ENCODE results near the gene CCDC175.

The CCDC175 gene

DNA sequence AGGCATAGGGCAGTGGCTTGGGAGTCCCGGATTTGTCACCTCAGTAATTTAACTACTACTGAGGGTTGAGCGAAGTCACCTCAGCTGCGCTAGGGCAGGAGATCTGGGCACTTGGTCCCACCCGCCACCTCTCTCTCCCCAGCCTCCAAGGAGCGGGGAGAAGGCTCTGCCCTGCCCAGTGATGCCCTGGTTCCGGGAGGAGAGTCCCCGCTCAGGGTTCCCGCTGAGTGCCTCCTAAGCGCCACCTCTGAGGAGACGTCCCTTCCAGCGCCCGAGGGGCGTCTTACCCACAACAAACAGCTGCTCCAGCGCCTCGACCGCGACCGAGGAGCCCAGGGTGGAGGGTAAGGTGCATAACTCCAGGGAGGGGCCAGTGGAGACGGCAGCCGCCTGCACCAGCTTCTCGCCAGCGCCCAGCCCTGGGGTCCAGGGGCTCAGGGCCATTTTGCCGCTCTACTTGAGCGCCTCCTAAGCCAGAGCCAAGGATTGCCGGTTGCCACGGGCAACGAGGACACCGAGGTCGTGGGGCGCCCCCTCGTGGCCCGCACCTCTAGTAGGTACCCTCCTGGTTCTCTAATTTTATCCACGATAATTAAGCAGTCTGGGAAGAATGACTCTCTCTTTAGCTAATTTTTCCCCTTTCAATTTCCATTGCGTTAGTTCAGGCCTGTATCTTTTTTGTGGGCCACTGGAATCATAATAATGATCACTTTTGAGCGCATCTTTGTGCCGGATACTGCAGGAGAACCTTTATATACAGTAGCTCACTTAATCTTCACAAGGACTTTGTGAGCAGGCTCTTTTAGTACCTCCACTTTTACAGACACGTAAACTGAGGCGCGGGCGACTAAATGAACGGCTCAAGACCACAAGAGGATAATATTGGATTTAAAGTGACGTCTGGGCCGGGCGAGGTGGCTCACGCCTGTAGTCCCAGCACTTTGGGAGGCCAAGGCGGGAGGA, at the start of gene CCDC175:
Gene CCDC175, minus strand, starts transcription at position 481 of the 963 bp plus-strand sequence. Its CDS starts 37 bp downstream, at position 444.
- DNase-seq = peak; percentile 79 to 96

DNA sequence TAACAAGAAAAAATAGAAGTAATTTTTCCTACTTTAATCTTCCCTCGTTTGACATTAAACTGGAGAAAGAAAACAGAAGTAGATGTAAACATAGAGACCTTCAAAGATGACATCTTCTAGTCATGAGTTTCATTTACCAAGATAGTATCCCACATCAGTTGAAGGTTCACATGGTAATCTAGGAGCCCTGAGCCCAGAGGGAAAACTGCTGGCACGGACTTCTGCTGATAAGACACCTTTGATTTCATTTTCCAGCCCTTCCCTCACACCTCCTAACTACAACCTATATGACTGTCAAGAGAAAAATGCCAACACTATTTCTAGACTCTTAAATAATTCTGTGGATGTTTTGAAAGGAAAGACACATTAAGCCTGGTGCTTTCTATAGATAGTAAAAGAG, 46.0 kb upstream of the CCDC175 start:
- no peak for DNase-seq

DNA sequence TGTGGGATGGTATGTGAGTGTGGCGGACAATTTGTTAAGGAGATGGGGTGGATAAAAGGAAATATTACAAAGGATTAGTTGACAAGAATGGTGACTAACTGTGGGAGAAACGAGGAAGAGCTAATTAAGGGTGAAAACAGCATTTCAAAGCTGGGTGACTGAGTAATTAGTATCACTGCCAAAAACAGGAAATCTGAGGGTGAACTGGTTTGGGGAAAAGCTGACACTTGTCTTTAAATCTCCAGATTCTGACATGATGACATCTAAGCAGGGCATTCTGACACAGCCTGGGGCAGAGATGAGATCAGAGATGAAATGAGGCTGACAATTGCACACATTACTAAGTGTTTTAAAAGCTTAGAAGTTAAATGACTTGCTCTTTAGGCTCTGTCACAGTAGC, 42.4 kb upstream of the CCDC175 start:
- no peak for DNase-seq

DNA sequence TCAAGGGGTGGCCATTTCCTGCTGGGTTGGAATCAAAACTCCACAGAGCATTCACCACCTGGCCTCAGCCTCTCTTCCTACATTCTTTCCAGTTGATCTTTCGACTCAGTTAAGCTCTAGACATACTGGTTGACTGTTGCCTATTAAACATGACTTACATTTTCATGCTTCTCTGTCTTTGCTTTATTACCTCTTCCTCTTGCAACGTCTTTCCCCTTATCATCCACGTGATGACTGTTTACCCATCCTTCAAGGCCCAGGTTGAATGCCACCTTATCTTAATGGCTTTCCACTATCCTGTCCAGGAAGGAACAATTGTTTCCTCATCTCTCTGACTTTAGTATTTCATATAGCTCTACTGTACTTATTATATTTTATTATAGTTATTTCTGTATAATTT, 24.4 kb upstream of the CCDC175 start:
- DNase-seq = no peak

DNA sequence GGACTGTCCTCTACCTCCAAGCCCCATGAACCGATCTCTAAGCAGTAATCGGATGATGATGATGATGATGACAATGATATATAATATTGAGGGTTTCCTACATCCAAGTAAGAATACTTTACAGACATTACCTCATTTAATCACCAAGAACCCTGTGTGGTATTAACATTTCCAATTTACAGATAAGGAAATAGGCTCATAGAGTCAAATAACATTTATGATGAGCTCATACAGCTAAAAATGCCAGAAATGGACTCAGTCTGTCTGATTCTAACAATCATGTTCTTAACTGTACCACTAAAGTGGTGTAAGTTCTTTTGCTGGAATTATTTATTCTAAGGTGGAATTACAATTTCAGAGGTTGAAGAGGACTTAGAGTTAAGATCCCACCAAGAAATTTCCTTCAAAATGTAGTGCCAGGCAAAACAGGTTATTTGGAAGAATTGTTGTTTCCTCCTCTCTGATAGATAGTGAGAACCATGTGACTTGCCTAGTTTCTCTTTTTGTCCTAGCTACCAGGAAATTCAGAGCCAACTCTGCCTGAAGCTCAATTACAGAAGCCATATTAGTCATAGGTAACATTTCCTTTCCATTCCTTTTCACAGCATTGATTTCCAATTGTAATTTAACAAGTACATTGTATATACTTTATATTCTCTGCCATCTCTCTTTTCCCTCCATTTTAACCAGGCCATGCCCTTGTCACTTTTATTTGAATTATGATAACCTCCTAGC, 23.8 kb upstream of the CCDC175 start:
- no peak for DNase-seq

DNA sequence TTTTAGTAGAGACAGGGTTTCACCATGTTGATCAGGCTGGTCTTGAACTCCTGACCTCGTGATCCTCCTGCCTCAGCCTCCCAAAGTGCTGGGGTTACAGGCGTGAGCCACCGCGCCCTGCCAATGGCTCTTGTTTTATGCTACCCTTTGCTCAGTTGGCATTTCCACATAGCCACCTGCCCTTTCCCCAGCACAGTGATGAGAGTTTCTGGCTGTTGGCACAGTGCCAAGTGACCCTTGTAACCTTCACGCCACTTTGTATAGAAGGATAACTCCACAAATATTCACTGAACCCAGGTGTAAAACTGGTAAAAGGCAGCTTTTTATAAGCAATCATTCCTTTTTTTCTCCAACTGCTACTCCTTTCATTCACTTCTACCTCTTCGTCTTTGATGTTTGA, 18.5 kb upstream of the CCDC175 start:
- DNase-seq = no peak

DNA sequence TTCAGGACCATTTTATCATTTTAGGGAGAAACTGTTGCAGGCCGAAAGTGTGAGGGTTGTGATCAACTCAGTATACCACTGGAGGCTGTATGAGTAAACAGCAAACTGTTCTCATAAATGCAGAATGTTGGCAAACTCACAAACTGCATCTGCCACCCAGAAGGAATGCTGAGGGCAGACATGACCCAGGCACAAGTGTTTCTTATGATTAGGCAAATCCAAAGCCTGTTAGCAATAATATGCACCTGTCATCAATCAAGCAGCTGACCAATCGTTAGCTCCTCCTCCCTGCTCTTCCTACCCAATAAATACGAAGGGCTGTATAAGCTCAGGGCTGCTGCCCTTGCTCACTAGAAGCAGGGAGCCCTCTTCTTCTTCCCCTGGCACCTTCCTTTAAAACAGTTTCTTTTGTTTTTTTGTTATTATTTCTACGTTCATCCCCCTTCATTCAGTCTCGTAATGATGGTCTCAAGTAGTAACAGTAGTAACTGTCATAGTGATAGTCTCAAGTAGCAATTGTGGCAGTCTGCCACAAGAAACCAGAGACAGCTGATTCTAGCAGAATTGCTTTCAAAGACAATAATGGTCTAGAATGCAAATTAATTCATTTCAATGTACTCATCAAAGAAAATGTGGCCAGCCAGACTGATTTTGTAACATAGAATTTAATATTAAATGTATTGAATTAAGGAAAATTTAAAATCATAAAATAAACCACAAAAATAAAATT, 15.2 kb upstream of the CCDC175 start:
- no peak for DNase-seq

DNA sequence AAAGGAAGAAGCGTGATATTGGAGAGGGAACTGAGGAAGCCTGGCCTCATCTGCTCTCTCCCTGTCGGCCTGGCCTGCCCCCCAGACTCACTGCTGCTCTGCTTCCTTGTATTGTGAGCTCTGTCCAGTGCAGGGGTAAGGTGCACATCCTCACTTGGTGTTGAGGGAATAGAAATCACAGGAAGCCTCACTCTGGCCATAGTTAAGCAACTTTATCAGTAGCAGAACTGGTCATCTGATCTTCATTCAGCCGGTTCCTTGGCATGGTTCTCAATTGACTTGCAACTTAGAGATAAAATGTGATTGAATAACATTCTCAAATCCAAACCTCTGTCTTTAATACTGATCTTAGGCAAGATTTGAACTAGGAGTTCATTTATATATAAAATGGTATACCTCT, 11.5 kb upstream of the CCDC175 start:
- no peak for DNase-seq

DNA sequence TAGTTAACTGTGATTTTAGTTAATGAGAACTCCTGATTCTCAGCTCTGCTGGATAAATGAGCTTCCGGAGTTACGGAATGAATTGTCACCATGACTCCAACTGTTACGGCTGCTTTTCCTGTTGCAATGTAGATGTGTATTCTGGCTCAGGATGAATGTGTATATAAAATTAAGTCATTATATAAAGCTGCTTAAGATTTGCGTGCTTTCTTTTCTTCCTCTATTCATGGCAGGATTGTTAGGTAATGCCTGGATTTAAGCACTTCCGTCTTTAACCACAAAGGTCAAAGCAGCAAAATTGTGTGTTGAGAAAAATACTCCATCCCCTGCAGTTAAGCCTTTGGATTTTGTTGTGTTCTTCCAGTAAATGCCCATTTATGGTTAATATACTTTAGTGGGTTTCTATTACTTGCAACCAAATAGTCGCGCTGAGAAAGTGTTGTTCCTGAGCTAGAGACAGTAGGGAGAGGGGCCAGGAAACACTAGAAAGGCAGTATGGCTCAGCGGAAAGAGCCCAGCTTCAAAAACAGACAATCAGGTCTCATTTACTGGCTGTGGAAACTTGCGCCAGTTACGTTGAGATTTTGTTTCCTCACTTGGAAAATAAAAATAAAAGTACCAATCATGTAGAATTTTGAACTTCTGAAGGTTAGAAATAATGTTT, 9.4 kb upstream of the CCDC175 start:
- DNase-seq = no peak

DNA sequence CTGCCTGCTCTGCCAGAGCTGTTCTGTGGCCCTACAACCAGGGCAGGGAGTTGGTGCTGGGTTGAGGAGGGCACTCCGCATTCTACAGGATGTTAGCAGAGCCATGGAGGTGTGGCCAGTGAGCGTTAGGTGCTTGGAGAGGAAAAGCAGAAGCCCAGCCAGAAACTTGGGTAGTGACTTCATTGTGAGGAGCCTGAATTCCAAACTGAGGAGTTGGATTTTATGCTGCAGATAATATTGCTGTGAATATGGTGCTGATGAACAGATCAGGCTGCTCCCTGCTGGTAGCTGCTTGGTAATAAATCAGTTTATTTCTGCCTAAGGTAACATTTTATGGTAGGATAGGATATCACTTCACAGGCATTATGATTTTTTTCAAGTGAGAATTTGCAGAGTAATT, 7.1 kb upstream of the CCDC175 start:
- peak in 1 of 2 experiments; percentile 9 for DNase-seq

DNA sequence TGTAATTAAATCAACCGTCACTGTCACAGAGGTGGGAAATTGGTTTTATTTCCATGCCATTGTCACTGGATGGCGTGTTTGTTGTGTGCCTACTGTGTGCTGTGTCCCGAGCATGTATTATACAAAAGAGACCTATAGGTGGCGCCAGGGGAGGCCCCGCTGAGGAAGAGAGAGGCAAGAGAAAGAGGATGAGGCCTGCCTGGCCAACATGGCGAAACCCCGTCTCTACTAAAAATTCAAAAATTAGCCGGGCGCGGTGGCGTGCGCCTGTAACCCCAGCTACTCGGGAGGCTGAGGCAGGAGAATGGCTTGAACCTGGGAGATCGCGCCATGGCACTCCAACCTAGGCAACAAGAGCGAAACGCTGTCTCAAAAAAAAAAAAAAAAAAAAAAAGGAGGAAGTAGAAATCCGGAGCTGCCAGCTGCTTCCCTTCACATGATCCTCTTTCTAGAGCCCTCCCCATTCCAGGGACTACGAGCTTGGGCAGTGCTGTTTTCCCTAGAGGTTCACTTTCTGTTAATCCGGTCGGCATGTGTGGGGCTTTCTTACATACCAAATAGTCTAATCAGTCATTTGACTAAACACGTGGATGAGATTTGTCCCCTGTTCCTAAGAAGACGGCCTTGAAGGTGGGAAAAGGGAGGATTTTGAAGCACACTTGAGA, 6.4 kb upstream of the CCDC175 start:
- no peak for DNase-seq

DNA sequence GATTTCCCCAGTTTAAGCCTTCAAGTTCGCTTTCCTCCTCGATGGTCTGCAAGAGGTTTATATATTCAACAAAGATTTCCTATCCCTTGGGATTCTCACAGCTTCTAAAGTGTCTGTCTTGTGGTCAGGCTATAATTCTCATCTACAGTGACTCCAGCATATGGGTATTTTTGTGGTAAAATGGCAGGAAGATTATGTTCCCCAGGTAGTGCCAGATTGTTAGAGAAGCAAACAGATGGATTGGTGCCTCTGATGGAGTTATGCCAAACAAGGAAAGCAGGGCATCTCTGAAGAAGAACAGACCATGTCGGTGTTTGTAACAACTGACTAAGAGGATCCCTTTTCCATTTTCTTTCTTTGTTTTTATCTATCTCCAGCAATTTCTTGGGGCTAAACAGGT, 5.5 kb upstream of the CCDC175 start:
- no peak for DNase-seq

DNA sequence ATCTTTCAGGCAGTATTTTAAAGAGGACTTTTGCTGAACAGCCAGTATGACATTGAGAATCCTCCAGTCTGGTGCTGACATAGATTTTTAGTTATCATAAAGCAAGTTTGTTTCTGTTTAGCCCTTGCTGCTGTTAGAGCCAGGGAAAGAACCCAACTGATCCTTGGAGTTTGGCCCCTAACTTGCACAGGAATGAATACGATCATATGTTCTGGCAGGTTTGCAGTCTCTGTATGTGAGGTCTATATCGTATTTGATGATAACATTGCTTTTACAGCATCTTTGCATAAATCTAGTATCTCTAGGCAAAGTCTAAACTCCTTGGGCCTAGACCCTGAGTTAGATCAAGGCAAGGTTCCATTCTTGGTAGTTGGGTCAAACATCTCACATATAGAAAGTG, 4.3 kb upstream of the CCDC175 start:
- DNase-seq = no peak

DNA sequence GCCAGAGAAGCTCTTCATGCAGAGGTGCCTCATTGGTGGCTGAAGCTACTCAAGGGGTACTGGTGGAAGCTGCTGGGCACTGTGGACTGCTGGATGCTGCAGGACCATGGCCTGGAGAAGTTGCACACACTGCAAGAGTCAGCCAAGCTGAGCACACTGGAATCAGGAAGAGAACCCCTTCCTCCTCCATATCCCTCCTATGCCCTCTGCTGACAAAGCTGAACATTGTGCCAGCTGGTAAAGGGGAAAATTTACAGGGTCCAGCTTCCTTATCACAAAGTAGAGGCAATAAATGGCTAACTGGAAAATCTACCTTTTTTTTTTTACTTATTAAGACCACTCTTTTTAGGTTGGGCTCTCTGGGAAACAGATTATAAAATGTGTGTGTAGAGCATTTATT, 6.5 kb downstream of the CCDC175 start:
- DNase-seq = peak in 1 of 2 experiments; percentile 46

DNA sequence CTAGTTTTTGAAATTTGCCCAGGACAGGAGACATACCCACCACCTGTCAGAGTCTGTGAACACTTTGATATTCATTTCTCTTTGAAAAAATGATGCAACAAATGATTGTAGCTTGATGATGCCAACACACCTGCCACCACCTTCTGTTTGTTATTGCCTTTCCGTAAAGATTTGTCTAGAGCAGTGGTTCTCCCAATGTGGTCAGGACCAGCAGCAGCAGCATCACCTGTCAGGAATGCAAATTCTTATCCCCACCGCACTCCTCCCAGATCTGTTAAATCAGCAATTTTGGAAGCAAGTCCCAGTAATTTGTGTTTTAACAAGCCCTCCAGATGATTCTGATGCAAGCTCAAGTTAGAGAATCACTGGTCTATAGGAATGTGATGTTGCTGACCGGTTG, 9.9 kb downstream of the CCDC175 start:
- DNase-seq = peak; percentile 57 to 61

DNA sequence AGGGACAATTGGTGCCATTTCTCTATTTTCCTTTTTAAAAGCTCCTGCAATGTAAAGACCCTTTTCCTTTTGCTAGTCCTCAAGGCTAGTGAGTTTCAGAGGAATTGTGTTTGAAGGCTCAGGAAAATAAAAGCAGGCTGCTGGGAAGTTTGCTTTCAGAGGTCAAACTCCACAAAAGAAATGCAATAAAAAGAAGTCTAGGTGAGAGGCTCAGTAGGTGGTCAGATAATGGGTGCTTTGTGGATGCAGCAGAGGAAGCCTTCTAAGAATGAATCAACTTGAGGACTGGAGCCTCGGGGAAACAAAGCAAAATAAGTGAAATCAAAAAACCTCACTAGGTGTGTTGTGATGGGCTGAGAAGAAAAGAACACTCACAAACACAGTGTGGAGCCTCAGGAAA, 10.3 kb downstream of the CCDC175 start:
- DNase-seq = no peak

DNA sequence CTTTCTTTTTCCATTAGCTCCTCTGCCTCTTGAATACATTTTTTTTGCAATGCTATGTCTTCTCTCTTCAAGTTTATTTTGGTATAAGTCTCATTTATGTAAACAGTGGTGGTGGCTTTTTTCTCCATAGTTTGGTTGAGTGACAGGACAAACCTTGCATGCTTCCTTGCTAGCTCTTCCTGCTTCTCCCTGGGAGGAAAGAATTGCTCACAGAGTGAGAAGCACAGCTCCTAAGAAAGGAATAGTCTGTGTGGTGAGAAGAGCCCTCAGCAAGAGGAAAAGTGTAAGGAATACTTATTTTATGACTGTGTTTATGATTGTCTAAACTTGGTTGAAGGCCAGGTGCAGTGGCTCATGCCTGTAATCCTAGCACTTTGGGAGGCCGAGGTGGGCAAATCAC, 11.5 kb downstream of the CCDC175 start:
- no peak for DNase-seq

DNA sequence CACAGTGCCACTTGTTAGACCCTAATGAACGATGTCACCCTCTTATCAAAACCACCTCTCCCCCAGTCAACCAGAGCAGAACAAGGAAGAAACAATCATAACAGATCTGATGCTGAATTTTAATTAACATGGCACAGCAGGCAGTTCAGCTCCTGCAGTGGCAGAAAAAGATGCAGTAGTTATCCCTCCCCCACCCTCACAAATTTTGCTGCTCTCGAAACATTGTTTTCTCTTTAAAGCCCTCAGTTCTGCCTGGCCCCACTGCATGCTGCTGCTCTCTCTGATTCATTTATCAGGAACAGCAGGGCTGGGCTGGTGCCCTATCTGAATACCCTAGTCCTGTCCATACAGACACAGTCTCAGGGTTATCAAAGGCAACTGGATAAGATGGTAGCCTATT, 12.2 kb downstream of the CCDC175 start:
- DNase-seq = no peak

DNA sequence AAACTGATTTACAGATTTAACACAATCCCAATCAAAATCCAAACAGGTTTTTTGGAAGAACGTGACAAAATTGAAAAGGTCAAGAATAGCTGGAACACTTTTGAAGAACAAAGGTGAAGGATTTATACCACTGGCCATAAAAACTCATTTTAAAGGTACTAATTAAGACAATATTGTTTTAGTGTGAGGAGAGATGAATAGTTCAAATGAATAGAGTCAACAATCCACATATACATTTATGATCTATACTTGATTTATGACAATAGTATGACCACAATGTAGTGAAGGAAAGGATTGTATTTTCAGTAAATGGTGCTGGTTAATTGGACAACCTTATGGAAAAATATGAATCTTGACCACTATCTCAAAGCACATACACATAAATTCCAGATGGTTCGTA, 29.3 kb downstream of the CCDC175 start:
- no peak for DNase-seq

DNA sequence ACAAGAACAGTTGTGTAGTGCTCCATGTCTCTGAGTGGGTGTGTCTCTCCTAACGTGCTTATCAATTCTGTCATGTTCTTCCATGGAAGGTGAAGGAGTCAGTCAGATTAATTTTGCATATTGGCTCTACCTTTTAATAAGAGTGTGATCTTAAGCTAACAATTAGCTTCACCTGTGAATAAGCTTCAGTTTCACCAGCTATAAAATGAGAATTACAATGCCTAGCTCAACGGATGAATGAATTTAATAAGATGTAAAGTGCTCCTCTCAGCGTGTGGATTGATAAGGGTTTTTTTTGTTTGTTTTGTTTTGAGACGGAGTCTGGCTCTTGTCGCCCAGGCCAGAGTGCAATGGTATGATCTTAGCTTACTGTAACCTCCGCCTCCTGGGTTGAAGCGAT, 32.7 kb downstream of the CCDC175 start:
- peak; percentile 75 to 85 for DNase-seq

DNA sequence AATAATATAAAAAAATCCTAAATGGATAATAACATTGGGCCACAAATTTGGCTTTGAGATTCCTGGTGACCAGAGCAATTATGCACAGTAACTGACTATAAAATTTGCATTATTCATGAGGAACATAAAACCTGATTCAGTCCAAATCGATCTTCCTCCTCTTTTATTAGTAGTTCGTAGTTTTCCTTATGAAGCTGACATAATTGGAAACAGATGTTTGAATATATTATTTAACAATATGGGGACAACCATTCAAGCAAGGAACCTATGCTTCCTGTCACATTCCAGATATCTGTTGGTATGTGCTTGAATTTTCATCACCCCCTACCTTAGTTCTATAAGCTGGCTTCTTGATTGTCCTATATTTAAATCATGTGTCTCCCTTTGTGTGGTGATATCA, 34.9 kb downstream of the CCDC175 start:
- no peak for DNase-seq

DNA sequence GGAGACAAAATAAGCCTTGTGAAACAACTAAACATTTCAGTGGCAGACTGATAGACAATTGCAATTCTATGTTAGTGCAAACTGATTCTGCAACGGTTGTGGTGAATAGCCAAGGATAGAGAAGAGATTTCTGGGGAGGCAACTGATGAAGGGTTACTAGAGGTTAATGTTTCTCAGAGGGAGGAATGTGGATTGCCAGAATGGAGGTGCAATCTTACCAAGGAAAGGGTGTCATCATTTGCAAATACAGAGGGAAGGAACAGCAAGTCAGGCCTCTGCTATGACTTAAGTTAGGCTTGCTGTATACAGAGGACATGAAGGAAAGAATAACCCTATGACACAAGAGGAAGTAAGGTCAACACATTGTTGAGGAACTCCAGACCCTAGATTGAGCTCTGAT, 35.8 kb downstream of the CCDC175 start:
- peak in 1 of 2 experiments; percentile 7 for DNase-seq

Measured in NCI-H526 (cell line).